DLD1 (cell line): ENCODE results near the gene APOBEC2.

ENCODE experiments used
- in situ Hi-C: cut with HindIII; loops from 2 replicates; pipeline ENCODE4 v1.10.0; 2017; ENCODE audit warnings: low sequenced_read_pairs

Gene APOBEC2

GRCh38 chr6:41037107-41037900, 15.7 kb upstream of the APOBEC2 start:
- in situ Hi-C loops = no loop called here

- in situ Hi-C loops = no loop called here
Observed at GRCh38 chr6:41038205-41038604, 14.8 kb upstream of the APOBEC2 start.

GRCh38 chr6:41039060-41039998, 13.7 kb upstream of the APOBEC2 start, which contains the start of gene UNC5CL:
UNC5CL (minus strand) TSS chr6:41039221; CDS start chr6:41035074, 4,147 bp downstream.
- in situ Hi-C loops = no loop called here

GRCh38 chr6:41040101-41040939, 12.7 kb upstream of the APOBEC2 start:
- in situ Hi-C loops = no loop called here

- in situ Hi-C loops = no loop called here
Observed at GRCh38 chr6:41040940-41041536, 12.0 kb upstream of the APOBEC2 start.

GRCh38 chr6:41042226-41043055, 10.6 kb upstream of the APOBEC2 start, which contains the start of gene TSPO2:
TSPO2 (plus strand) TSS chr6:41042467; CDS start chr6:41042986, 519 bp downstream.
- in situ Hi-C loops = no loop called here

- in situ Hi-C loops = no loop called here
Observed at GRCh38 chr6:41043151-41043550, 9.9 kb upstream of the APOBEC2 start.

- in situ Hi-C loops = no loop called here
Observed at GRCh38 chr6:41045664-41046063, 7.3 kb upstream of the APOBEC2 start.

- in situ Hi-C loops = no loop called here
Observed at GRCh38 chr6:41046084-41046483, 6.9 kb upstream of the APOBEC2 start.

GRCh38 chr6:41047306-41047705, 5.7 kb upstream of the APOBEC2 start:
- in situ Hi-C loops = no loop called here

- in situ Hi-C loops = no loop called here
Observed at GRCh38 chr6:41047745-41048732, 5.0 kb upstream of the APOBEC2 start.

- in situ Hi-C loops = no loop called here
Observed at GRCh38 chr6:41049521-41049920, 3.5 kb upstream of the APOBEC2 start.

- in situ Hi-C loops = no loop called here
Observed at GRCh38 chr6:41049955-41050354, 3.0 kb upstream of the APOBEC2 start.

GRCh38 chr6:41050536-41050935, 2.5 kb upstream of the APOBEC2 start:
- in situ Hi-C loops = no loop called here

GRCh38 chr6:41051873-41052272, 1.1 kb upstream of the APOBEC2 start:
- in situ Hi-C loops = no loop called here

- in situ Hi-C loops = no loop called here
Observed at GRCh38 chr6:41054511-41054910, 1.5 kb downstream of the APOBEC2 start.

- in situ Hi-C loops = no loop called here
Observed at GRCh38 chr6:41055149-41055548, 2.1 kb downstream of the APOBEC2 start.

- in situ Hi-C loops = no loop called here
Observed at GRCh38 chr6:41056768-41057490, 3.9 kb downstream of the APOBEC2 start.
